ENCODE measurements around the gene DPYD.

- no peak for TF ChIP-seq POLR2A (IDR thresholded peaks at IDR 0.05; ENCODE audit: low read depth, low read length)
- TF ChIP-seq POLR2AphosphoS5 (IDR thresholded peaks at IDR 0.05; ENCODE audit: low read depth, low read length) = no peak
- TF ChIP-seq POU2F2 (IDR thresholded peaks at IDR 0.05; ENCODE audit: low read depth, low read length) = no peak
- TF ChIP-seq TAF1 (IDR thresholded peaks at IDR 0.05; ENCODE audit: low read depth, low read length) = no peak
- TF ChIP-seq SPI1 (IDR thresholded peaks at IDR 0.05; ENCODE audit: low read depth, low read length) = no peak
- no peak for TF ChIP-seq PAX5 (IDR thresholded peaks at IDR 0.05; ENCODE audit: insufficient read depth, low read length, severe bottlenecking)
These were observed 720.2 kb downstream of the DPYD start for GRCh38 chr1:97200595-97200994.
